Fibroblast of villous mesenchyme (primary cell): ENCODE data around the gene WSCD2. TPM values are rescaled to one million over a fixed set of nuclear protein-coding genes. Genes with fewer than 3 reads are reported as not detected.
A peak's percentile ranks its signal among the peaks of the same experiment; 100 is the strongest.

Experiments used
- DNase-seq: peaks from one replicate; pipeline ENCODE4 v3.0.0-alpha.2; 2010; ENCODE audit warnings: low read depth
- H3K4me3 ChIP-seq: 2 replicates; pipeline ENCODE4 v1.5.1; 2011; ENCODE audit warnings: low read depth, mild to moderate bottlenecking, low read length
- total RNA-seq: library from RNA; depleted of rRNA; stranded (reverse); fragments of >200 nt; gene quantifications from 2 replicates; pipeline ENCODE4 v1.2.3, GENCODE V29; 2012
- TF ChIP-seq, protein P1 (sequence below): IDR thresholded peaks from 2 replicates; pipeline ENCODE4 v1.5.1; 2012; ENCODE audit warnings: low read depth, mild to moderate bottlenecking, low read length; ENCODE audit not compliant: insufficient read depth

Gene WSCD2
- total RNA-seq, 1 donor = not detected

DNA sequence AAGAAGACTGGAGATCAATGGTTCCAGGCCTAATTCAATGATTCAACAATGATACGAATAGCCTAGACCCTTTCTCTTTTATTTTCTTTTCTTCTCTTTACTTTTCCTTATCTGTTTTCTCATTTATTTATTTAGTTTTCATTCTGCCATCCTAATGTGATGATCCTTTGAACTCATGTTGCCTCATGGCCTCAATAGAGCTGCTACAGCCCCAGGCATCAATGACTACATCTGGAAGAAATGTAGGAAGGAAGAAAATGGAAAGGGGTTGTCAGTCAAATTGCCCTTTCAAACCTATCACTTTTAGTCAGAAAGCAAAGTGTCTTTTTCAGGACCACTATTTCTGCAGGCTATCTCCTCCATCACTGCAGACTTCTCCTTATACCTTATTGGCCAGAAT lies 140.1 kb downstream of the WSCD2 start:
- no peak for DNase-seq
- H3K4me3 ChIP-seq = no peak overlapping the region
- TF ChIP-seq, protein P1, sequence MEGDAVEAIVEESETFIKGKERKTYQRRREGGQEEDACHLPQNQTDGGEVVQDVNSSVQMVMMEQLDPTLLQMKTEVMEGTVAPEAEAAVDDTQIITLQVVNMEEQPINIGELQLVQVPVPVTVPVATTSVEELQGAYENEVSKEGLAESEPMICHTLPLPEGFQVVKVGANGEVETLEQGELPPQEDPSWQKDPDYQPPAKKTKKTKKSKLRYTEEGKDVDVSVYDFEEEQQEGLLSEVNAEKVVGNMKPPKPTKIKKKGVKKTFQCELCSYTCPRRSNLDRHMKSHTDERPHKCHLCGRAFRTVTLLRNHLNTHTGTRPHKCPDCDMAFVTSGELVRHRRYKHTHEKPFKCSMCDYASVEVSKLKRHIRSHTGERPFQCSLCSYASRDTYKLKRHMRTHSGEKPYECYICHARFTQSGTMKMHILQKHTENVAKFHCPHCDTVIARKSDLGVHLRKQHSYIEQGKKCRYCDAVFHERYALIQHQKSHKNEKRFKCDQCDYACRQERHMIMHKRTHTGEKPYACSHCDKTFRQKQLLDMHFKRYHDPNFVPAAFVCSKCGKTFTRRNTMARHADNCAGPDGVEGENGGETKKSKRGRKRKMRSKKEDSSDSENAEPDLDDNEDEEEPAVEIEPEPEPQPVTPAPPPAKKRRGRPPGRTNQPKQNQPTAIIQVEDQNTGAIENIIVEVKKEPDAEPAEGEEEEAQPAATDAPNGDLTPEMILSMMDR = no peak

DNA sequence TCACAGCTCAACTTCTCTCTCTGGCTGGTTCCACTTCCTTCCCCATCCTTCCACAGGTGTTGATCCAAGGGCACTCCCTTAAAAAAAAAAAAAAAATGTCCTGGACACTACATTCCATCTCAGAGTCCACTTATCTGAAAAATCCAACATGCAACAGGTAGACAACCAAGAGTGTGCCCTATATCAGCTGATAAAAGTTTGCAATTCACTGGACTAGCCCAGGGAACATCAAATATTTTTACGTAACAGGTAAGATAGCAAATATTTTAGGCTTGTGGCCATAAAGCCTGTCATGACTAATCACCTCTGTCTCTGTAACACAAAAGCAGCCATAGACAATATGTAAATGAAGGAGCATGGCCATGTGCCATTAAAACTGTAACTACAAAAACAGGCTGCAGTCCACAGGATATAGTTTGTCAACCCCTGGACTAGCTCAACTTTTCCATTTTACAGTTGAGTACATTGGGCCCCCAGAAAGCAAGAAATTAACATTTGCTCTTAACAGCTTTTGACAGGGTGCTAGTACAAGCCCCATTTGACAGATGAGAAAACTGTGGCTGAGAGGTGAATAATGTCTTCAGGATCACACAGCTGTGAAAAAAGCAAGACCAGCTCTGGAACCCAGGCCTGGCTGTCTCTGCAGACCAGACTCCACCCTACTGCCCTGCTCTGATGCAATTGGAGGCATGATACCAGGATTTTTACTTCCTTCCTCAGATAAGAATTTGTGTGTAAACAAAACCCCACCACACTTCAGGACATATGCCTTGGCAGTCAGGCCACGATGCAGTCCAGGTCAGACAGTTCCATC lies 141.2 kb downstream of the WSCD2 start:
- peak; percentile 30 for DNase-seq
- TF ChIP-seq, protein P1 = no peak
- no peak overlapping the region for H3K4me3 ChIP-seq

DNA sequence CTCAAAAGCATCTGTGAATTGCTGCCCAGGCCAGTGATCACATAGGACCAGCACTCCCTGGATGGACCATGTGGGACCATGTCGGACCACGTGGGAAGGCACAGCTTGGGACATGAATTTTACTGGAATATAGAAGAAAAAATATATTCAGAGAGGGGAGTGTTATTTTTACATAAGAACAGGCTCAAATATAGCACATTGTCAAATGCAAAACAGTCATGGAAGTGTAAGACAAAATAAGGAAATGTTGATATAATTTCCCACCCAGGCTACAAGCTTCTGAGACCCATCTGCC lies 141.7 kb downstream of the WSCD2 start:
- no peak overlapping the region for H3K4me3 ChIP-seq
- no peak for DNase-seq
- TF ChIP-seq, protein P1 = no peak

DNA sequence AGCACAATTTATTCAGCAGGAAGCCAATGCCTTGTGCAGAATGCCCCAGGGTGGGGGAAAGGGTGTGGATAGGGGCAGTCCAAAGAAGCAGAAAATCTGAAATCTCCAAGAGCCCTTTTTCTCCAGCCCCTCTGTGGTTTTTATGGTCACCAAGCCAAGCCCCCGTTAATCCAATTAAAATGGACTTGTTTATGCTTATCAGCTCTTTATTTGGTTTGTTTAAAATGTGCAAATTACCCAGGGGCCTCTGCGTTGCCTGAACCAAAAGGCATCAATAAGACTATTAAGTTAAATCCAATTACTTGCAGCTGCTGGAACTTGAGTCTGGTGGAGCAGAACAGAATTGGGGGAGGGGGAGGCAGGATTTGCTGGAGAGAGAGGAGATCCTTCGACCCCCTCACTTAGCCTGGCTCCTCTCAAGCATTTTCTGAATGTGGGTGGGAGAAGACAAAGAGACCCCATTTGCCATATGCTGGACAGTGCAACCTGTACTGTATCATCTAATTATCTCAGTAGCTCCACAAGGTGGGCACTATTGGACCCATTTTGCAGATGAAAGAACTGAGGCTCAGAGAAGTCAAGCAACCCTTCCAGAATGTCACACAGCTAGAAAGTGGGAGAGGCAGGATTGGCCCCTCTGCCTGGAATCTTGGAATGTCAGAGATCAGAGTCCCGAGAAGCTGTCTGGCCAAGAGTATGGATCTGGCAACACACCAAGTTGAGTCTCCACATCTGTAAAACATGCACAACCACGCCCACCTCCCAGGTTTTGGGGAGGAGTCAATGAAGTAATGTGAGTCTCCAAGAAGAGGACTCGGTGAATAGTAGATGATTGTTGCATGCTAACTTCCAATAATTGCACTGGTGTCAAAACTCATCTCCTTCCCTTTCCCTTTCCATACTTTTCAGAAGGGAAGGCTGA lies 143.1 kb downstream of the WSCD2 start:
- TF ChIP-seq, protein P1 = no peak
- DNase-seq = no peak
- no peak overlapping the region for H3K4me3 ChIP-seq

DNA sequence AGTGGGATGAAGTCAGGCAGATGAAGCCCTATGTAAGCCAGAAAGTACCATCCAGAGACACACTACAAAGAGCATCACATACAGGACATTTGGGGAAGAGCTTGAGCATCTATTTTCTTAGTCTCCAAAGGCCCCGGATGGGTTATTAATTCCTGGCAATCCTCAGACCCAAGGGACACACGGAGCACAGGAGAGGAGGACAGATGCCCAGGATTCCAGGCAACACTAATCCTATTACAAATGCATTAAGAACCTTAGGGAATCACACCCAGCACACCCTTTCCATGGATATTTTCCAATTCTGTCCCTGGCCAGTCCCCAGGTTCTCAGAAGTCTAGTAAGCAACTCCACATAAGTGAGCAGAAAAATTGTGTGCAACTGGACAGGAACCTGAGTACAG lies 144.1 kb downstream of the WSCD2 start:
- no peak for DNase-seq
- TF ChIP-seq, protein P1 = no peak

DNA sequence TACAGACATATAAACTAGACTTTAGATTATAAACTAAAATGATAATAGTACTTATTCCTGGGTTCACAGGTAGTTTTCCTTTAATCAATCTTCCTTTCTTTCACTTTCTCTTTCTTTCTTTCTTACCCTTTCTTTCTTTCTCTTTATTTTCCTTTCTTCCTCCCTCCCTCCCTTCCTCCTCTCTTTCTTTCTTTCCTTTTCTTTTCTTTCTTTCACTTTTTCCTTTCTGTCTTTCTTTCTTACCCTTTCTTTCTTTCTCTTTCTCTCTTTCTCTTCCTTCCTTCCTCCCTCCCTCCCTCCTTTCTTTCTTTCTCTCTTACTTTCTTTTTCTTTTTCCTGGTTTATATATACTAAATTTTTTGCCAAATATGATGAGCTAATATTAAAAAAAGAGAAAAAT lies 148.5 kb downstream of the WSCD2 start:
- no peak overlapping the region for H3K4me3 ChIP-seq
- no peak for DNase-seq
- TF ChIP-seq, protein P1 = no peak

More for the DNA sequence above, 144.1 kb downstream of the WSCD2 start:
- no peak overlapping the region for H3K4me3 ChIP-seq
